ENCODE measurements around the gene CACNA2D4.

DNA sequence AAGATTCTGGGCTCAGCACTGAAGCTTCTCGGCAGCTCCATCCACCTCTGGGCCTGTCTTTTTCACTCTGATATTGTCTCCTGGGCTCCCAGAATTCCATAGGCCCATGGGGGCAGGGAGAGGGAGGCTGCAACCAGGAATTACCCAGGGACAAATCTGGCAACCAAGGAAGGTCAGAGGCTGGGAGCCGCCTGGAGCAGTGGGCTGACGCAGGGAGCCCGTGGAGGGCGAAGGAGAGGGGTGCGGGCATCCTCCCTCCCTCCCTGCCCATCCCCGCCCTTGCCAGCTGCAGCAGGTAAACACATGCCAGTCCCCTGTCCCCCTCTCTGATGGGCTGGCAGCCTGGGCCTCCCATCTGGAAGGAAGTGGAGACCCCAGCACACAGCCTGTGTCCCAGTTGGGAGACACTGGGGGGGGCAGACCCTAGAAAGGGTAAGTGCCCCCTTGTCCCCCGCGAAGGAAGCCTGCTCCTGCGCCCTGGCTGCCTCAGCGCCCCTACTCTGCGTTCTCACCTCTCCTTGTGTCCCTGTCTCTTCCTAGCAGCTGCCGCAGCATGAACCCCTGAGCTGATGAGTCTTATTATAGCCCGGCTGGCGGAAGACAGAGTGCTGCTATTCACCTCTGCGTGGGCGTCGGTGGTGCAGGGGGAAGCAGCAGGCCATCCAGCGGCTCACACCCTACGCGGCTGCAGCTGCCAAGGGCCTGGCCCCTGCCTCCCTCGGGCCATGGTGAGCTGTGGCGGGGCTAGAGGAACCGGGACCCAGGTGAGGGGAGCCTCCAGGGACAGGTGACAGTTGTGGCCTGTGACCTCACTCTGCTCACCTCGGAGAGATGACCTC, 91.4 kb downstream of the CACNA2D4 start:
- TF ChIP-seq POLR2AphosphoS5 (IDR thresholded peaks at IDR 0.05; ENCODE audit: low read depth, low read length), result no peak
- no peak for TF ChIP-seq POLR2A (IDR thresholded peaks at IDR 0.05; ENCODE audit: low read depth, low read length)

All from GM12891 (cell line).